OCI-LY3 (cell line): ENCODE results near the gene TTLL5.

Source experiments
- H2AFZ ChIP-seq: fragments of 200-600, 300-600 bp; shearing (Covaris generic); 2 replicates; pipeline ENCODE4 v1.6.0; 2014; ENCODE audit warnings: antibody characterized with exemption, low read depth, low read length
- H3K27ac ChIP-seq: fragments of 200-600, 300-600 bp; sonication (generic); 2 replicates; pipeline ENCODE4 v1.5.1; 2014; ENCODE audit warnings: mild to moderate bottlenecking, low read length, moderate library complexity, mixed read lengths
- H3K27me3 ChIP-seq: fragments of 200-600, 300-600 bp; sonication (generic); 2 replicates; pipeline ENCODE4 v1.6.1; 2014; ENCODE audit warnings: low read depth, low read length, mixed read lengths
- H3K36me3 ChIP-seq: fragments of 200-600, 300-600 bp; sonication (generic); replicated peaks from 2 replicates; pipeline ENCODE3; 2014; ENCODE audit warnings: low read depth, low read length, mixed read lengths
- H3K4me1 ChIP-seq: fragments of 300-600, 200-600 bp; sonication (generic); 2 replicates; pipeline ENCODE4 v1.6.1; 2014; ENCODE audit warnings: low read length, mixed read lengths
- H3K4me2 ChIP-seq: fragments of 200-600, 300-600 bp; sonication (generic); 2 replicates; pipeline ENCODE4 v1.6.1; 2014; ENCODE audit warnings: low read length, mixed read lengths
- H3K4me3 ChIP-seq: fragments of 300-600, 200-600 bp; sonication (generic); 2 replicates; pipeline ENCODE4 v1.5.1; 2014; ENCODE audit warnings: antibody characterized with exemption, mild to moderate bottlenecking, low read length, moderate library complexity
- H3K79me2 ChIP-seq: fragments of 300-600, 200-600 bp; shearing (Covaris generic); 2 replicates; pipeline ENCODE4 v1.6.1; 2014; ENCODE audit warnings: mild to moderate bottlenecking, low read length, mixed read lengths
- H3K9ac ChIP-seq: fragments of 300-600, 200-600 bp; shearing (Covaris generic); 2 replicates; pipeline ENCODE4 v1.6.0; 2014; ENCODE audit warnings: mild to moderate bottlenecking, low read length, moderate library complexity
- H3K9me3 ChIP-seq: fragments of 200-600, 300-600 bp; shearing (Covaris generic); 2 replicates; pipeline ENCODE4 v1.6.1; 2014; ENCODE audit warnings: low read length, mixed read lengths; ENCODE audit not compliant: insufficient read depth
- H4K20me1 ChIP-seq: fragments of 200-600, 300-600 bp; sonication (generic); 2 replicates; pipeline ENCODE4 v1.6.1; 2016; ENCODE audit warnings: low read length, mixed read lengths; ENCODE audit not compliant: insufficient read depth
- CTCF ChIP-seq: fragments of 200-600, 300-600 bp; sonication (generic); IDR thresholded peaks from 2 replicates; pipeline ENCODE4 v1.5.1; 2014; ENCODE audit warnings: antibody characterized with exemption, low read length, low read depth
- EZH2phosphoT487 ChIP-seq: fragments of 200-600 bp; shearing (Covaris generic); IDR thresholded peaks from 2 replicates; pipeline ENCODE4 v1.6.1; 2018; ENCODE audit warnings: antibody characterized with exemption, mixed run types, low read depth

Gene TTLL5

GRCh38 chr14:75979648-75980565 lies 318.9 kb downstream of the TTLL5 start:
- H3K4me3 ChIP-seq, result no peak overlapping the region
- H3K4me2 ChIP-seq, result no peak overlapping the region
- no peak overlapping the region for H3K27ac ChIP-seq
- no peaks in the 10 kb centered on the region for H3K36me3 ChIP-seq
- no peak for TF ChIP-seq EZH2phosphoT487
- no peak for TF ChIP-seq CTCF
- no peaks in the 10 kb centered on the region for H3K27me3 ChIP-seq
- H4K20me1 ChIP-seq, result no peaks in the 10 kb centered on the region
- no peaks in the 10 kb centered on the region for H3K9me3 ChIP-seq
- peaks cover 10% of the 10 kb centered on the region; the same call in 1 of the 2 replicates for H3K4me1 ChIP-seq
- no peaks in the 10 kb centered on the region for H3K79me2 ChIP-seq
- H2AFZ ChIP-seq, result no peak overlapping the region
- H3K9ac ChIP-seq, result no peak overlapping the region

- TF ChIP-seq CTCF, result no peak
- no peak for TF ChIP-seq EZH2phosphoT487
- H4K20me1 ChIP-seq, result no peaks in the 10 kb centered on the region
- H3K4me2 ChIP-seq, result no peak overlapping the region
- H3K4me1 ChIP-seq, result peaks cover 14% of the 10 kb centered on the region; the same call in 1 of the 2 replicates
- no peak overlapping the region for H2AFZ ChIP-seq
- no peak overlapping the region for H3K27ac ChIP-seq
- H3K79me2 ChIP-seq, result no peaks in the 10 kb centered on the region
- H3K36me3 ChIP-seq, result no peaks in the 10 kb centered on the region
- no peaks in the 10 kb centered on the region for H3K9me3 ChIP-seq
- no peak overlapping the region for H3K4me3 ChIP-seq
- no peaks in the 10 kb centered on the region for H3K27me3 ChIP-seq
- H3K9ac ChIP-seq, result no peak overlapping the region
Measured at GRCh38 chr14:75980856-75981255, 319.8 kb downstream of the TTLL5 start.

- Histone ChIP-seq H3K27ac (no peak within 1 kb of the TSS), H3K9ac (peak within 1 kb of the TSS; percentile 76)
Measured at GRCh38 chr14:75981426-75982265, 320.6 kb downstream of the TTLL5 start, which contains the start of gene TGFB3. Gene TGFB3 (minus strand): TSS chr14:75981995. CDS start chr14:75980893, 1,102 bp downstream.

More at GRCh38 chr14:75981426-75982265, 320.6 kb downstream of the TTLL5 start, which contains the start of gene TGFB3:
- Histone ChIP-seq H3K79me2 (no peaks in the 10 kb centered on the region), H3K9me3 (no peaks in the 10 kb centered on the region), H3K4me3 (peak within 1 kb of the TSS; percentile 90), H3K36me3 (no peaks in the 10 kb centered on the region), H4K20me1 (no peaks in the 10 kb centered on the region), H3K4me2 (peak within 1 kb of the TSS; percentile 96), H3K4me1 (peaks cover 17% of the 10 kb centered on the region; the same call in 1 of the 2 replicates), H3K27me3 (no peaks in the 10 kb centered on the region), H2AFZ (peak within 1 kb of the TSS; percentile 90)
- TF ChIP-seq EZH2phosphoT487 (no peak), CTCF (no peak)
